Mucosa of rectum (tissue), 2 donors: ENCODE results near the gene GTF2F2.

Source experiments
- H3K27ac ChIP-seq, 2 donors: one replicate each; pipeline ENCODE4 v1.7.0; 2013; ENCODE audit warnings: inconsistent platforms in 2 of 2, low read depth in 2 of 2, low read length in 2 of 2
- H3K27me3 ChIP-seq, 2 donors: one replicate each; pipeline ENCODE4 v1.7.0; 2013; ENCODE audit warnings: low read length in 2 of 2; ENCODE audit not compliant: control insufficient read depth in 2 of 2, insufficient read depth in 2 of 2
- H3K36me3 ChIP-seq, 2 donors: one replicate each; pipeline ENCODE4 v1.7.0; 2013; ENCODE audit warnings: low read length in 2 of 2; ENCODE audit not compliant: control insufficient read depth in 2 of 2, insufficient read depth in 2 of 2
- H3K4me1 ChIP-seq, 2 donors: one replicate each; pipeline ENCODE4 v1.7.0; 2013; ENCODE audit warnings: low read length in 2 of 2, mild to moderate bottlenecking in 1 of 2; ENCODE audit not compliant: control insufficient read depth in 2 of 2, insufficient read depth in 2 of 2
- H3K4me3 ChIP-seq, 2 donors: one replicate each; pipeline ENCODE4 v1.7.0; 2013; ENCODE audit warnings: low read length in 2 of 2
- H3K9ac ChIP-seq, 2 donors: one replicate each; pipeline ENCODE4 v1.7.0; 2013; ENCODE audit warnings: low read length in 2 of 2, low read depth in 1 of 2, mild to moderate bottlenecking in 1 of 2
- H3K9me3 ChIP-seq, 2 donors: one replicate each; pipeline ENCODE4 v1.7.0; 2013; ENCODE audit warnings: low read length in 2 of 2; ENCODE audit not compliant: control insufficient read depth in 2 of 2
- donor health status: healthy.
- donor health status: Normal muscosa, but diverticular disease.

The GTF2F2 gene

GRCh38 chr13:45303866-45304265, 183.6 kb downstream of the GTF2F2 start:
- Histone ChIP-seq H3K9ac (no peak overlapping the region), H3K9me3 (no peaks in the 10 kb centered on the region), H3K27me3 (peaks cover 5 to 9% of the 10 kb centered on the region in 2 donors), H3K27ac (no peak overlapping the region), H3K36me3 (no peaks in the 10 kb centered on the region), H3K4me1 (no peaks in the 10 kb centered on the region), H3K4me3 (no peak overlapping the region)

GRCh38 chr13:45305079-45305478, 184.8 kb downstream of the GTF2F2 start:
- H3K9me3 ChIP-seq: no peaks in the 10 kb centered on the region
- peaks cover 5 to 9% of the 10 kb centered on the region in 2 donors for H3K27me3 ChIP-seq
- H3K4me3 ChIP-seq: no peak overlapping the region
- H3K27ac ChIP-seq: no peak overlapping the region
- H3K9ac ChIP-seq: no peak overlapping the region
- H3K4me1 ChIP-seq: peaks cover 3% of the 10 kb centered on the region in 2 donors
- no peaks in the 10 kb centered on the region for H3K36me3 ChIP-seq

GRCh38 chr13:45306966-45307365, 186.7 kb downstream of the GTF2F2 start:
- no peak overlapping the region for H3K9ac ChIP-seq
- H3K9me3 ChIP-seq: no peaks in the 10 kb centered on the region

GRCh38 chr13:45310341-45311131, 190.2 kb downstream of the GTF2F2 start:
- H3K27ac ChIP-seq: no peak overlapping the region
- peak overlapping the region; percentile 27 to 80 for H3K4me3 ChIP-seq
- no peak overlapping the region for H3K9ac ChIP-seq

More at GRCh38 chr13:45306966-45307365, 186.7 kb downstream of the GTF2F2 start:
- no peaks in the 10 kb centered on the region for H3K36me3 ChIP-seq
- no peak overlapping the region for H3K4me3 ChIP-seq
- no peaks in the 10 kb centered on the region for H3K27me3 ChIP-seq
- no peak overlapping the region for H3K27ac ChIP-seq
- H3K4me1 ChIP-seq: peaks cover 7 to 10% of the 10 kb centered on the region in 2 donors

DNA sequence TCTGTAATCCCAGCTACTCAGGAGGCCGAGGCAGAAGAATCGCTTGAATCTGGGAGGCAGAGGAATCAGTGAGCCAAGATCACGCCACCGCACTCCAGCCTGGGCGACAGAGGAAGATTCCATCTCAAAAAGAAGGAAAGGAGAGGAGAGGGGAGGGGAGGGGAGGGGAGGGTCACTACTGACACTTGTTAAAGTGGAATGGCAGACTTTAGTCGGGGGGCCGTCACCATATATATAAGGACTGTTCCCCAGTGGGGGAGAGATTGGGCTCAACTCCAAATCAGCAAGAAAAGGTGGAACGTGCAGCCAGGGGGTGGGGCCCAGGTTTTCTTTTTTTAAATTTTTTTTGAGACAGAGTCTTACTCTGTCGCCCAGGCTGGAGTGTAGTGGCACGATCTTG, 194.5 kb downstream of the GTF2F2 start:
- H3K36me3 ChIP-seq: no peaks in the 10 kb centered on the region
- peaks cover 4 to 7% of the 10 kb centered on the region in 2 donors for H3K4me1 ChIP-seq
- H3K27me3 ChIP-seq: no peaks in the 10 kb centered on the region
- no peak overlapping the region for H3K4me3 ChIP-seq
- H3K9me3 ChIP-seq: no peaks in the 10 kb centered on the region
- no peak overlapping the region for H3K9ac ChIP-seq
- H3K27ac ChIP-seq: no peak overlapping the region

More at GRCh38 chr13:45310341-45311131, 190.2 kb downstream of the GTF2F2 start:
- Histone ChIP-seq H3K36me3 (no peaks in the 10 kb centered on the region), H3K9me3 (no peaks in the 10 kb centered on the region), H3K4me1 (peaks cover 7 to 10% of the 10 kb centered on the region in 2 donors), H3K27me3 (no peaks in the 10 kb centered on the region)

GRCh38 chr13:45315520-45316167, 195.3 kb downstream of the GTF2F2 start:
- peaks cover 4 to 5% of the 10 kb centered on the region in 2 donors for H3K4me1 ChIP-seq
- no peaks in the 10 kb centered on the region for H3K27me3 ChIP-seq
- H3K36me3 ChIP-seq: no peaks in the 10 kb centered on the region
- H3K9ac ChIP-seq: no peak overlapping the region
- no peak overlapping the region for H3K27ac ChIP-seq
- no peaks in the 10 kb centered on the region for H3K9me3 ChIP-seq
- H3K4me3 ChIP-seq: no peak overlapping the region

- H3K27me3 ChIP-seq: no peaks in the 10 kb centered on the region
- no peak overlapping the region for H3K9ac ChIP-seq
- no peaks in the 10 kb centered on the region for H3K36me3 ChIP-seq
- H3K9me3 ChIP-seq: no peaks in the 10 kb centered on the region
- peaks cover 0 to 2% of the 10 kb centered on the region in 2 donors for H3K4me1 ChIP-seq
- H3K4me3 ChIP-seq: no peak overlapping the region
- H3K27ac ChIP-seq: no peak overlapping the region
Observed at GRCh38 chr13:45316338-45316737, 196.0 kb downstream of the GTF2F2 start.

DNA sequence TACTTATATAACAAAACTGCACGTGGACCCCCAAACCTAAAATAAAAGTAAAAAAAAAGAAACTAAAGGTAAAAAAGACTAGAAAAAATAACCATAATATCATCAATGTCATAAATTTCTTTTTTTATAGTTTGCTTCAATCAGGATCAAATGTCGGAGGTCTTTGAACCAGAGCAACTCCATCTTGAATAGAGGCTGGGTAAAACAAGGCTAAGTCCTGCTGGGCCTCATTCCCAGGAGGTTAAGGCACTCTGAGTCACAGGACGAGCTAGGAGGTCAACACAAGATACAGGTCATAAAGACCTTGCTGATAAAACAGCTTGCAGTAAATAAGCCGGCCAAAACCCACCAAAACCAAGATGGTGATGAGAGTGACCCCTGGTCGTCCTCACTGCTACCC, 196.7 kb downstream of the GTF2F2 start:
- no peak overlapping the region for H3K4me3 ChIP-seq
- no peaks in the 10 kb centered on the region for H3K27me3 ChIP-seq
- no peaks in the 10 kb centered on the region for H3K4me1 ChIP-seq
- H3K9me3 ChIP-seq: no peaks in the 10 kb centered on the region
- no peak overlapping the region for H3K9ac ChIP-seq
- no peak overlapping the region for H3K27ac ChIP-seq
- no peaks in the 10 kb centered on the region for H3K36me3 ChIP-seq

DNA sequence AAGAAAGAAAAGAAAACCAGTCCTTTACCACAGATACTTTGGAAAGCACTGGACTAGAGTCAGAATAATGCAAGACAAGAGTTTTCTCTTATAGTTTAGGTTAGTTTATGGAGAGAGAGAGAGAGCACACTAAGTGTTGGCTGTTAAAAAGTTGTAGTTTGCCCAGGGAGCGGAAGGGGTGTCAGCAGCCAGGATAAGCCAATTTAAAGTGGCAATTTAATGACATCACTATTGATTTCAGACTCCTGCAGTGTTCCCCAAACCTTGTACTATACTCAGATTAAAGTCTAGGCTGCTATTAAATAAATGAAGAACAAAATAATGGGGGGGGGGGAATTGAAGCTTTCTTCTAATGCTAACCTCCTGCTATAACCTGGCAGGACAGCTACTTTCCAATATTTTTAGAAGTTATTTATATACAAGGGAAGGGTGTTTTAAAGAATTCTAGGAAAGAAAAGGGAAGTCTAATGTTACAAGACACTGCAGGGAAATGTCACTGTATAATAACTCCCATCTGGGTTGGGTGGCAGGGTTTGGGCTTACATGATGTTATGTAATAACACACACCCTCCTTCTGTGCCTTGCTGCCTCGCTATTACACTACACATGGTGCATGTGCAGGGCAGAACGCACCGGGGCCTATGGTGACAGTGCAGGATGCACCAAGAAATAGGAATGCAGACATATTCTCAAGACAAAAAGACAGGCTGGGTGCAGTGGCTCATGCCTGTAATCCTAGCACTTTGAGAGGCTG, 200.7 kb downstream of the GTF2F2 start:
- Histone ChIP-seq H3K9me3 (no peaks in the 10 kb centered on the region), H3K27me3 (no peaks in the 10 kb centered on the region), H3K4me3 (no peak overlapping the region), H3K9ac (no peak overlapping the region), H3K4me1 (no peaks in the 10 kb centered on the region), H3K27ac (no peak overlapping the region), H3K36me3 (no peaks in the 10 kb centered on the region)

DNA sequence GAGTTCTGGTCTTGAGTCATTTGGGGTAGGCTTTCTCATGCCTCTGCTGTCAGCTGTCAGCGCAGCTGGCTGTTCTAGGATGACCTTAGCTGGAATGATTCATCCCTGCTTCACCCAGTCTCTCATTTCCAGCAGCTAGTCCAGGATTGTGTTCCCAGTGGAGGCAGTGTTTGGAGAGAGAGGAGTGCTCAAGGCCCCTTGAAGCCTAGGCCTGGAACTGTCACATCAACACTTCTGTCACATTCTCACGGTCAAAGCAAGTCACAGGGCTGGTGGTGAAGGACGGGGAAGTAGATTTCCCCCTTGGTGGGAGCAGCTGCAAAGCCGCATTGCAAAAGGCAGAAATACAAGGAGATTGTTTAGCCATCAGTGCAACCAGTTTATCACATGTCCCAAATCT, 205.5 kb downstream of the GTF2F2 start:
- peaks cover 0 to 3% of the 10 kb centered on the region in 2 donors for H3K4me1 ChIP-seq
- H3K36me3 ChIP-seq: no peaks in the 10 kb centered on the region
- peak overlapping the region; percentile 46 to 57 for H3K27ac ChIP-seq
- H3K9ac ChIP-seq: no peak overlapping the region
- H3K4me3 ChIP-seq: no peak overlapping the region
- H3K27me3 ChIP-seq: no peaks in the 10 kb centered on the region
- H3K9me3 ChIP-seq: no peaks in the 10 kb centered on the region
